ENCODE measurements around the gene C12orf50. TPM values are rescaled to one million over a fixed set of nuclear protein-coding genes. Genes with fewer than 3 reads are reported as not detected.

The C12orf50 gene
- total and polyA plus RNA-seq, 10 of the 15 experiments (the other 5 are each of a cell fraction or from before 2014, with no cell fraction given), result 0.03 to 0.06 TPM; not detected in 8

GRCh38 chr12:87995581-87996178 lies 33.5 kb downstream of the C12orf50 start (continued):
- no peak for TF ChIP-seq BCLAF1 (IDR thresholded peaks at IDR 0.05)

- H4K20me1 ChIP-seq (ENCODE audit: control insufficient read depth, insufficient read depth), result no peaks in the 10 kb centered on the region
- no peak overlapping the region for H3K4me2 ChIP-seq (ENCODE audit: control insufficient read depth, insufficient read depth)
- in situ Hi-C loops (cut with MboI) (no loop called here), intact Hi-C loops (cut with micrococcal nuclease; ENCODE audit: unreplicated experiment) (no loop called here)
- ATAC-seq (peak; percentile 57), DNase-seq (ENCODE audit: low read depth, low spot score) (no peak), FAIRE-seq (no peak)
- H3K4me3 ChIP-seq, result no peak overlapping the region
- H3K4me1 ChIP-seq (ENCODE audit: control insufficient read depth, insufficient read depth, low read length), result no peaks in the 10 kb centered on the region
- H3K27ac ChIP-seq (ENCODE audit: control insufficient read depth, insufficient read depth), result no peak overlapping the region
- ChIA-PET CTCF (no interaction called here), RAD21 (ENCODE audit: unreplicated experiment) (no interaction called here), POLR2A (no interaction called here), SMC1A (ENCODE audit: uncharacterized antibody, unreplicated experiment) (interaction anchor here (0.5 kb wide), 1 partner anchor 148 kb away, joined by 3 read pairs; no protein-coding TSS in a partner anchor)
- no peaks in the 10 kb centered on the region for H3K36me3 ChIP-seq (ENCODE audit: control insufficient read depth in 2 of 2, insufficient read depth in 2 of 2, low read length in 1 of 2)
- no peak overlapping the region for H3K9ac ChIP-seq (ENCODE audit: control insufficient read depth, insufficient read depth, low read length)
- H3K27me3 ChIP-seq (replicated peaks in 1 of 2; ENCODE audit: control insufficient read depth in 2 of 2, insufficient read depth in 2 of 2, low read length in 1 of 2), result no peaks in the 10 kb centered on the region
- no peak overlapping the region for H2AFZ ChIP-seq (ENCODE audit: control insufficient read depth, low read depth, low read length)
- BruUV-seq (replicated peaks), result no TSS peak
- TF ChIP-seq CHD1 (IDR thresholded peaks at IDR 0.05; ENCODE audit: low read depth, low read length) (no peak), JUNB (IDR thresholded peaks at IDR 0.05) (0 out of 2 replicates have a peak, but pooled peaks have one; percentile 44), RCOR1 (conservative IDR thresholded peaks at IDR 0.05; ENCODE audit: low read depth, low read length) (no peak)
- H3K9me3 ChIP-seq (replicated peaks; ENCODE audit: control insufficient read depth, insufficient read depth, low read length), result no peaks in the 10 kb centered on the region
- no peaks in the 10 kb centered on the region for H3K79me2 ChIP-seq (ENCODE audit: control insufficient read depth, insufficient read depth, low read length)
Observed at GRCh38 chr12:87991483-87991882, 37.7 kb downstream of the C12orf50 start.
